ENCODE data around the gene KLF13.

DNA sequence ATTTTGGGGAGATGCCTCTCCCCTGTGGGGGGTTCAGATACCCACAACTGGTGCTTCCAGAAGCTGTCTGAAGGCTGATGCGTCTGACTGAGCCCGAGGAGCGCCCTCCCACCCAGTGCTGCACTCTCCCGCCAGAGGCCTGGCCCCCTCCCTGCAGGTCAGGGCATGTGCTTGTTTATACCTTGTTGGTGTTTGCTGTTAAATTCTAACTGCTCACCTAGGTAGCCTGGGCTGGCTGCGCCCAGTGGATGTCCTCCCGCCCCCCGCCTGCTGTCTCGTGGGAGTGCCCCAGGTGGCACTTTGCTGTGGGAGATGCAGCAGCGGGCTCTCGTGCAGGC lies 12.9 kb downstream of the KLF13 start:
- TF ChIP-seq, protein P1, sequence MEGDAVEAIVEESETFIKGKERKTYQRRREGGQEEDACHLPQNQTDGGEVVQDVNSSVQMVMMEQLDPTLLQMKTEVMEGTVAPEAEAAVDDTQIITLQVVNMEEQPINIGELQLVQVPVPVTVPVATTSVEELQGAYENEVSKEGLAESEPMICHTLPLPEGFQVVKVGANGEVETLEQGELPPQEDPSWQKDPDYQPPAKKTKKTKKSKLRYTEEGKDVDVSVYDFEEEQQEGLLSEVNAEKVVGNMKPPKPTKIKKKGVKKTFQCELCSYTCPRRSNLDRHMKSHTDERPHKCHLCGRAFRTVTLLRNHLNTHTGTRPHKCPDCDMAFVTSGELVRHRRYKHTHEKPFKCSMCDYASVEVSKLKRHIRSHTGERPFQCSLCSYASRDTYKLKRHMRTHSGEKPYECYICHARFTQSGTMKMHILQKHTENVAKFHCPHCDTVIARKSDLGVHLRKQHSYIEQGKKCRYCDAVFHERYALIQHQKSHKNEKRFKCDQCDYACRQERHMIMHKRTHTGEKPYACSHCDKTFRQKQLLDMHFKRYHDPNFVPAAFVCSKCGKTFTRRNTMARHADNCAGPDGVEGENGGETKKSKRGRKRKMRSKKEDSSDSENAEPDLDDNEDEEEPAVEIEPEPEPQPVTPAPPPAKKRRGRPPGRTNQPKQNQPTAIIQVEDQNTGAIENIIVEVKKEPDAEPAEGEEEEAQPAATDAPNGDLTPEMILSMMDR (IDR thresholded peaks at IDR 0.05): no peak
- TF ChIP-seq POLR2A (IDR thresholded peaks at IDR 0.05): no peak
